Thoracic aorta (tissue), 2 donors: Measurements from ENCODE around the gene COL6A3. TPM values are rescaled to one million over a fixed set of nuclear protein-coding genes. Genes with fewer than 3 reads are reported as not detected.

Experiments
- ATAC-seq: fragments of 150-250 bp; one replicate; pipeline ENCODE4 v1.8.0; 2017; ENCODE audit warnings: low read depth; ENCODE audit not compliant: insufficient number of reproducible peaks, low FRiP score
- DNase-seq: peaks from one replicate; pipeline ENCODE4 v3.0.0-alpha.2; 2020; ENCODE audit warnings: low spot score
- H3K27ac ChIP-seq, 2 donors: fragments of 200-600 bp; sonication (generic); 1 replicate in 1 of 2; 2 replicates in 1 of 2; pipeline ENCODE4 v1.5.1; 2016; ENCODE audit warnings: mild to moderate bottlenecking in 2 of 2, moderate library complexity in 2 of 2
- H3K27me3 ChIP-seq: fragments of 200-600 bp; sonication (generic); replicated peaks from 2 replicates; pipeline ENCODE4 v1.6.0; 2016; ENCODE audit warnings: mild to moderate bottlenecking; ENCODE audit not compliant: insufficient read depth
- H3K36me3 ChIP-seq: fragments of 200-600 bp; sonication (generic); one replicate; pipeline ENCODE4 v1.5.1; 2016
- H3K4me1 ChIP-seq, 2 donors: fragments of 200-600 bp; sonication (generic); 1 replicate in 1 of 2; 2 replicates in 1 of 2; pipeline versions ENCODE4 v1.5.1 to v1.6.0; 2016; ENCODE audit warnings: low read depth in 2 of 2, mild to moderate bottlenecking in 1 of 2; ENCODE audit not compliant: control insufficient read depth in 1 of 2
- H3K4me3 ChIP-seq: fragments of 200-600 bp; sonication (generic); 2 replicates; pipeline ENCODE4 v1.5.1; 2016; ENCODE audit warnings: mild to moderate bottlenecking
- H3K9me3 ChIP-seq: fragments of 200-600 bp; sonication (generic); 2 replicates; pipeline ENCODE4 v1.5.1; 2016
- CTCF ChIP-seq: fragments of 200-600 bp; sonication (generic); IDR thresholded peaks from one replicate; pipeline ENCODE4 v1.5.1; 2019; ENCODE audit warnings: antibody characterized with exemption
- total RNA-seq, 2 donors: library from RNA; depleted of rRNA; stranded (reverse); fragments of >200 nt; gene quantifications; one replicate each; pipeline versions ENCODE4 v1.1.0 to v1.2.3, GENCODE V29; 2016

Gene COL6A3
- total RNA-seq, 2 donors from 2014 or later: 118 to 155 TPM

GRCh38 chr2:237330541-237330940 is 83.4 kb downstream of the COL6A3 start:
- peaks cover 15% of the 10 kb centered on the region for H3K36me3 ChIP-seq
- H3K9me3 ChIP-seq: no peaks in the 10 kb centered on the region
- no peak overlapping the region for H3K4me3 ChIP-seq
- DNase-seq: no peak
- TF ChIP-seq CTCF: no peak
- ATAC-seq: no peak
- no peaks in the 10 kb centered on the region for H3K27me3 ChIP-seq
- peaks cover 11 to 20% of the 10 kb centered on the region in 2 donors for H3K4me1 ChIP-seq
- H3K27ac ChIP-seq: no peak overlapping the region

- Histone ChIP-seq H3K36me3 (no peaks in the 10 kb centered on the region), H3K9me3 (no peaks in the 10 kb centered on the region), H3K27me3 (no peaks in the 10 kb centered on the region), H3K27ac (peak overlapping the region; percentile 65 to 74), H3K4me3 (no peak overlapping the region), H3K4me1 (peaks cover 14 to 43% of the 10 kb centered on the region in 2 donors)
- no peak for ATAC-seq
- no peak for DNase-seq
- TF ChIP-seq CTCF: no peak
Measured at GRCh38 chr2:237327175-237327950, 86.6 kb downstream of the COL6A3 start.

DNA sequence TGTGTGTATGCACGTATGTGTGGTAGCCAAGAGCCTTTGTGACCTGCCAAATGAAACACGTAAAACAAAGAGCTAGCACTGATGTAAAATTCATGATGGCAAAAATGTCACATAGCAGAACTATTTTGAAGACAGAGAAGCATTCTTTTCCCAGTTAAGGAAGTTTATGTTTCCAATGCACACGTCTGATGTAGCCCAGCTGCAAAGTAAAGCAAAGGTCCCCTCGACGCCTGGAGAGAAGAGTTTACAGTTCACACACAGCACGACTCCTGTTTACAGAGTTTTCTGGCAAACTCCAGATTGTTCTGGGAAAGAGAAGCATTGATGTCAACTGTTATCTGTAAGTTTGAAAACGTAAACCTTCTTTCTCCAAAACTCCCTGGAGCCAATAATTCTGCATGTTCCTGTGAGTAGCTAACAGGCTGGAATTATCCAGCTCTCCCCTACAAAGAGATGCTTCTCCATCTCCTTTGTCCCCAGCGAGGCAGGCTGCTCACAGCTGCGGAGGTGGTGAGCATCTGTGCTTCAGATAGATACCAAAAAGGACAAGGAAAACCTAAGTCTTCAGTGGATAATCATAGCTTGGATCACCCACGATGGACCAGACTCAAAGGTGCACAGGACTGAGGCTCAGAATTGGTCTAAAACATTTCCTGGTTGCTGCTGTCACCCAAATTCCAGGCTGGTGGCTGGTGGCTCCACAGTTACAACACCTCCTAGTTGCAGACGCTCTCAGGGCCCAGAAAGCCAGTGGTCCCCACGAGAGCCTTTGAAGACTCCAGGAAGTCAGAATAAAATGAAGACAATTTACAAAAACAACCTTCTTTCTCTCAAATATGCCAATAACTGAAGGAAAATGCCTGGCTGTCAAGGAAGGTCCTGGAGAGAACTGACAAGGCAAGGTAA is 87.4 kb downstream of the COL6A3 start:
- no peak for TF ChIP-seq CTCF
- peaks cover 20 to 52% of the 10 kb centered on the region in 2 donors for H3K4me1 ChIP-seq
- peak overlapping the region; percentile 4 for H3K4me3 ChIP-seq

GRCh38 chr2:237324837-237325236 is 89.1 kb downstream of the COL6A3 start:
- no peaks in the 10 kb centered on the region for H3K9me3 ChIP-seq
- H3K27me3 ChIP-seq: no peaks in the 10 kb centered on the region
- ATAC-seq: no peak
- no peaks in the 10 kb centered on the region for H3K36me3 ChIP-seq
- no peak for TF ChIP-seq CTCF
- H3K27ac ChIP-seq: peak overlapping the region in 1 of 2 donors; percentile 6
- no peak overlapping the region for H3K4me3 ChIP-seq
- peaks cover 29 to 68% of the 10 kb centered on the region in 2 donors for H3K4me1 ChIP-seq
- DNase-seq: no peak

More for the DNA sequence above, 87.4 kb downstream of the COL6A3 start:
- no peaks in the 10 kb centered on the region for H3K27me3 ChIP-seq
- peak overlapping the region; percentile 65 to 74 for H3K27ac ChIP-seq
- ATAC-seq: no peak
- no peaks in the 10 kb centered on the region for H3K9me3 ChIP-seq
- DNase-seq: no peak
- no peaks in the 10 kb centered on the region for H3K36me3 ChIP-seq

- Histone ChIP-seq H3K4me3 (no peak overlapping the region), H3K27me3 (no peaks in the 10 kb centered on the region), H3K9me3 (no peaks in the 10 kb centered on the region), H3K36me3 (no peaks in the 10 kb centered on the region), H3K4me1 (peaks cover 29 to 73% of the 10 kb centered on the region in 2 donors), H3K27ac (peak overlapping the region in 1 of 2 donors; percentile 6)
- DNase-seq: no peak
- no peak for ATAC-seq
- no peak for TF ChIP-seq CTCF
Measured at GRCh38 chr2:237324405-237324831, 89.5 kb downstream of the COL6A3 start.
